ENCODE measurements around the gene ZFP69B.
"Not testable (repeated sequence)": the region's sequence is repeated elsewhere in the genome, so short reads cannot be mapped to it uniquely, and the experiment has no call there.

ZFP69B gene

GRCh38 chr1:40438391-40439015 is 11.8 kb upstream of the ZFP69B start:
- DNase-seq = no peak

GRCh38 chr1:40439247-40439646 is 11.0 kb upstream of the ZFP69B start:
- DNase-seq = no peak

DNA sequence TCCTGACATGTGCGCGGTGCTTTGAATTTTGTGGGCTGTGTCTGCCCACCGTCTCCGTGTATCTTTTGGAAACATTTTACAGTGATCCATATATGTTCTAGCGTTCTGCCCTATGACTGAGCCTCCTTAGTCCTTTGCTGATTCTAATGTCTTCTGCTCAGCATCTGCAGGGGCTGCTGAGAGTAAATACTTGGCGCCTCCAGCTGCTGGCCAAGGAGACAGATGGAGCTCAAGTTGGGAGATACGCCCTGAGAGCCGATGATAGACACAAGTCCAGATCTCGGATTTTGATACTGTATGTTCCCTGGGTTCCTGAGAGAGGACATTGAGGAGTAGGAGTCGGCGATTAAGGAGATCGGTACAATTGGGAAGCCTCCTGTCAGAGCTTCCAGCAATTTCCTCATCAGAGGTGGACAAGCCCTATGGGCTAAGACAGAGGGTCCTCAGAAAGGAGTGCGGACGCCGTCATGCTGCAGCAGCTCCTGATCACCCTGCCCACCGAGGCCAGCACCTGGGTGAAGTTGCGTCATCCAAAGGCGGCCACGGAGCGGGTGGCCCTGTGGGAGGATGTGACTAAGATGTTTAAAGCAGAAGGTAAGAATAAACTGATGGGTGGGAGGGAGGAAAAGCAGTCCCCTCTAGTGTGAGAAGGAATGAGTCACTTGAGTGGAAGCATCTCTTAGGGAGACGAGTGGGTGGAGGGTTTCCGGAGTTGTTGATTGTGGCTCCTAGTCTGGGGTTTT is 390 bp downstream of the ZFP69B start:
- peak; percentile 61 for DNase-seq

DNA sequence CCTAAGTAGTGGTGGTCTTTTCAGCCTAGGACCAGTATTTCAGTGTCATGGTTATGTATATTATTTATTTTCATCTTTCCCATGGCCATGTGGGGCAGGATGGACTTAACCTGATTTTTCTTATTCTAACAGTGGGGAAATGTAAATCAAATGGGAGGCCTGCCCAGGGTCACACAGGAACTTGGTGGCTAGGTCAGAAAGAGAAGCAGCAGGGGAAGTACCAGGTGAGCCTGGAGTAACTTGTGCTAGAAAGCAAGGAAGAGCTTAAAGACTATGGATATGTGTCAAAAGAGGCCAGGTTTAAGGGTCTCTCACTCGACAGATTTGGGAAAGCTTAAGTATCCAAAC is 936 bp downstream of the ZFP69B start:
- no peak for DNase-seq

DNA sequence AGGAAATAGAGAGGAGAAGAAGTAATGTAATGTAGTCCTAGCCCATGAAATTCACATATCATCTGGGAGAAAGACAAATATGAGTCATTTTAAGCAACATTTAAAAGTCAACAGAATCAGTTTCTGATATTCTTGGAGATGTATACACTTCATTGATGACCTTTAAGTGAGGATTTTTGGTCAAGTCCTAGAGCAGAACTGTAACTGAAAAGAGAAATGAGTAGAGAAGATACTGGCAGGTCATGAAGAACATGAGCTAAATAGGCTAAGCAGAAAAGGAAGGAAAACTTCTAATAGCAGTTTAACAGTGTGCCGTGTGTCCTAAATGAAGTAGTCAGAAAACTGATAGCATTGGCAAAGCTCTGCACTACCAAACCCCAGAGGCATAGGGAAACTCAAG is 4.6 kb downstream of the ZFP69B start:
- DNase-seq = no peak

DNA sequence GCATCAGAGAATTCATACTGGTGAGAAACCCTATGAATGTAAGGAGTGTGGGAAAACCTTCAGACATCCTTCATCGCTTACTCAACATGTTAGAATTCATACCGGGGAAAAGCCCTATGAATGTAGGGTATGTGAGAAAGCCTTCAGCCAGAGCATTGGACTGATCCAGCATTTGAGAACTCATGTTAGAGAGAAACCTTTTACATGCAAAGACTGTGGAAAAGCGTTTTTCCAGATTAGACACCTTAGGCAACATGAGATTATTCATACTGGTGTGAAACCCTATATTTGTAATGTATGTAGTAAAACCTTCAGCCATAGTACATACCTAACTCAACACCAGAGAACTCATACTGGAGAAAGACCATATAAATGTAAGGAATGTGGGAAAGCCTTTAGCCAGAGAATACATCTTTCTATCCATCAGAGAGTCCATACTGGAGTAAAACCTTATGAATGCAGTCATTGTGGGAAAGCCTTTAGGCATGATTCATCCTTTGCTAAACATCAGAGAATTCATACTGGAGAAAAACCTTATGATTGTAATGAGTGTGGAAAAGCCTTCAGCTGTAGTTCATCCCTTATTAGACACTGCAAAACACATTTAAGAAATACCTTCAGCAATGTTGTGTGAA is 12.8 kb downstream of the ZFP69B start:
- DNase-seq = no peak

GRCh38 chr1:40469327-40469726 is 19.1 kb downstream of the ZFP69B start:
- DNase-seq = no peak

GRCh38 chr1:40475268-40475667 is 25.0 kb downstream of the ZFP69B start:
- no peak for DNase-seq

DNA sequence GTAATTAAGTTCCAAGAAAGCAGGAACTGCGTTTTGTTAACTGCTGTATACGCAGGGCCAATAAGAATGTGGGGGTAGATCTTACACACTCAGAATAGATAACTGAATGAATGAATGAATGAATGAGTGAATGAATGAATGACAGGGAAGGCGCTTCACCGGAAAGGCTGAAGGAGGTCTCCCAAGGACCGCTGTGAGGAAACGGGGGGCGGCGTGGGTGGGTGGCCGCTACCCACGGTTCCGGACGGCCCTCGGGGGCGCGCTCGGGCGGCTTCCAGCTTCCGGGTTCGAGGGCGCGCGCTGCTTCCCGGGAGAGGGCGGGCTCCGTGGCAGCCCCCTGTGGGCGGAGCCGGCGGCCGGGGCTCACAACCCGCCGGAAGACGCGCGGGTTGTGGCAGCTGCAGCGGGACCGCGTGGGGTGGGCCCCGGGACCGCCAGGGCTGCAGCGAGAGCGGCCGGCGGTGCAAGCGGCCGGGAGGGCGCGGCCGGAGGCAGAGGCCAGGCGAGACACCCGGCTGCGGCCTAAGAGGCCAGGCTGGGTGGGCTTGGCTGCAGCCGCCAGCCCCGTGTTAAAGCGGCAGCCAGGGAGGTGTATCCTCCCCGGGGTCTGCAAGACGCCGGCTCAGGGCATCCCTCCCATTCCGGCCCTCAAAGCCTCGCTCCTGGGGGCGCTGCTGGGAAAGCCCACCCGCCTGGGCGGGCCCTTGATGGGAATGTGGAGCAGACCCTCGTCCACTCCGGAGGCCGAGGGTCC is 26.8 kb downstream of the ZFP69B start, which contains the start of gene ZFP69:
Gene ZFP69 (plus strand): TSS at position 367 of the 754 bp plus-strand sequence. CDS start 2,072 bp downstream, outside the sequence.
- DNase-seq = peak; percentile 53

DNA sequence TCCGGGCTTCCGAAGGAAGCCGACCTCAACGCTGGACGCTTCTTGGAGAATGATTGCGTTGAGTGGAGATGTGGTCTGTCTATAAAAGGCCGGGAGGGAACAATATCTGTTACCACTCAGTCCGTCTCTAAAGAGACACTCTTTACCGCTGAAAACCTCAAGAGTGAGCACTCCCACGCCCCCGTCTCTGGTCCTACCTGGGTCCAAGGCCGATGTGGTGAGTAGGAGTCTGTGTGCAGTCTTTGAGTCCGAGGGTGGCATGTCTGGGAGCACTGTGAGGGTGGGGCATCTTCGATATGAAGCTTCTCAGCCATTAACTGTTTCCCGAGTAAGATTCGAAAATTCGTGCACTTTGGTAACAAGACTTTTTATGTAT is 27.4 kb downstream of the ZFP69B start:
- DNase-seq = no peak

DNA sequence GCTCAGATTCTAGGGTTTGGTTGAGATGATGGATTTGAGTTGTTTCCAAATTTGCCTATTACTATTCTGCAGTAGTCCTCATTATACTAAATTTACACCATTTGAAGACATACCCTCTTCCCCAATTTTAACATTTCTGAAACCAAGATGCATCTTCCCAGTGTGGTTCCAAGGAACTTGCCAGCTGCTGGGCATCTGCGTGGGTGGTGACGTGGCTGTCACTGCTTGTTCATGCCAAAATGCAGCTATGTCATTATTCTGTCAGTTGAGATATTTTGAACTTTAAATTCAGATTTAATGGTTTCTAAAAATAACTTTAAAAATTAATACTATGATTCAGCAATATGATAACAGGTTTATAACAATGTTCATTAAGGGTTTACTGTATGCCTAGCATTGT is 28.0 kb downstream of the ZFP69B start:
- no peak for DNase-seq

DNA sequence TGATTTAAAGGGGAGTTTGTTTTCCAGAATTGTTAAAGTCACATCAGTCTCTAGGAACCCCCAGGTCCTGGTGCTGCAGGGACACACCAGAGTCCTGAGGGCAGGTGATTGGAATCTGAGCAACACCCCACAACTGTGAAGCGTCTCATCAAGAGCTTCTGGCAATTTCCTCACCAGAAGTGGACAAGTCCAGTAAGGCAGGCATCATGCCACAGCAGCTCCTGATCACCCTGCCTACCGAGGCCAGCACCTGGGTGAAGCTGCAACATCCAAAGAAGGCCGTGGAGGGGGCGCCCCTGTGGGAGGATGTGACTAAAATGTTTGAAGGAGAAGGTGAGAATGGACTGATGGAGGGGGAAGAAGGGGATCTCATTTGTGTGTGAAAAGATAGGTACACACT is 28.9 kb downstream of the ZFP69B start:
- DNase-seq = no peak

DNA sequence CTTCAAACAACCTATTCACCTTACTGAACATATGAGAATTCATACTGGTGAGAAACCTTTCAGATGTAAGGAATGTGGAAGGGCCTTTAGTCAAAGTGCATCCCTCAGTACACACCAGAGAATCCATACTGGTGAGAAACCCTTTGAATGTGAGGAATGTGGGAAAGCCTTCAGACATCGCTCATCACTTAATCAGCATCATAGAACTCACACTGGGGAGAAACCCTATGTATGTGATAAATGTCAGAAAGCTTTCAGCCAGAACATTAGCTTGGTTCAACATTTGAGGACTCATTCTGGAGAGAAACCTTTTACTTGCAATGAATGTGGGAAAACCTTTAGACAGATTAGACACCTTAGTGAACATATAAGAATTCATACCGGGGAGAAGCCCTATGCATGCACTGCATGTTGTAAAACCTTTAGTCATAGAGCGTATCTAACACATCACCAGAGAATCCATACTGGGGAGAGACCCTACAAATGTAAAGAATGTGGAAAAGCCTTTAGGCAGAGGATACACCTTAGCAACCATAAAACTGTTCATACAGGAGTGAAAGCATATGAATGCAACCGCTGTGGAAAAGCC is 45.1 kb downstream of the ZFP69B start:
- DNase-seq = no peak

DNA sequence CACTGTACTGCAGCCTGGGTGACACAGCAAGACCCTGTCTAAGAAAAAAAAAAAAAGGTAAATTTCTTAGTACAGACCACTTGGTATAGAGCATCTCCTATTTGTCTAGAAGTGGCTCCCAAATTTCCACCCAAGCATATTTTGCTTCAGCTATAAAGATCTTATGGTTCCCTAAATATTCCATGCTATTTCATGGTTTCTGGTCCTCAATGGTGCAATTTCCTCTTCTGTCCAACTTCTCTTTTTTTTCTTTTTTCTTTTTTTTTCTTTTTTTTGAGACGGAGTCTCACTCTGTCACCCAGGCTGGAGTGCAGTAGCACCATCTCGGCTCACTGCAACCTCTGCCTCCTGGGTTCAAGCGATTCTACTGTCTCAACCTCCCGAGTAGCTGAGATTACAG is 52.4 kb downstream of the ZFP69B start:
- DNase-seq = not testable (repeated sequence)

DNA sequence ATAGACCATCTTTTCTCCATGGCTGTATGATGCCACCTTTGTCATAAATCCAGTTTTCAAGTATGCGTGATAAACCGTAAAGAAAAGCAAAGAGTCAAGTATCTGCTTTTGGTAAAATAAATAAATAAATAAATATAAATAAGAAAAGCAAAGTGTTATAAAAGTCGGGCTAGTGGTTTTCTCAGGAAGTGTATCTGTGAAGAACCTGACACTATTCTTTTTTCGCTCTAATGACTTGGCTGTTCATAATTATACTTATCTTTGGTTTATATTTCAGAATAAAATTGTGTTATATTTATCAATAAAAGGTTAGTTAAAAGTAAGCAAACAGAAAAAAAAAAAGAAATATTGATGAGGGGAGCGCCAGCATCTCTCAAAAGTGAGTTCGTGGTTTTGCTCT is 57.7 kb downstream of the ZFP69B start:
- no peak for DNase-seq

DNA sequence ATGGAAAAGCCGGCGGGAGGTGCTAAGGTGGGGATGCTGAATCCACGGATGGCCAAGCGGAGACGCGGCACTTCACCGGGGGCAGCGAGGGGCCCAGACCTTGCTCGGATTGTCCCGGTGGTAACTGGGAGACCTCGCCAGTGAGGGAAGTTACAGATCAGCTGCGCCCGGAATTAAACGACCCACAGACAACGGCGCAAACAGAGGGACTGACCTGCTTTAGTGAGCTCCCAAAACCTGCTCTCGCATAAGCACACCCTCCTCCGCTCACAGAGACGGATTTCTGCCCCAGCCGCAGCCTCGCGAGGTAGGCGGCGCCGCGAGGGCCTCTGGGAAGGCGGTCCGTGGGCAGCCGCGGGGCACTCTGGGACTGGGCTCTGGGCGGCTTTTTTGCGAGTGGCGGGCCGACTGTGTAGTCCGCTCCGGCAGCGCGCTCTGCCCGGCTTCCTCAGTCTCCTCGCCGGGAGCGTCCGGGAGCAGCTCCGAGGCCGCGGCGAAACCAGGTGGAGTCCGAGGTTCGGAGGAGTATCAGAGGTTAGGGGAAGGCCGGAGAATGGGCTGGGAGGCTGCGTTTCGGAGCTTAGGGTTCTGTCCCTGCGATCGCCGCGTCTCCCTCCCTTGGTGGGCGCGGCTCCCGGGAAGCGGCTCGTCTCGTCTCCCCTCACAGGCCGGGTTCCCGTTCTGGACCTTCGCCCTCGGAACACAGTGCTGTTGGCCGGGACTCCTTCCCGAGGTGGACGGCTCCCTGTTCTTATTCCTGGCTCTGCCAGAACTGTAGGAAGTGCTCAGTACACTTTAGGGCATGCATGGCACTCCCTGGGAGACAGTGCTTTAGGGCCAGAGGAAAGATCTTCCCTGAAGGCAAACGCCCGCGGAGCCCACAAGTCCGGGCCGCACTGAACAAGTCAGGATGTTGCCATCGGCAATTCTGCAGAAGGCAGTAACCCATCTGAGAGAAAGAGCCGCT is 58.4 kb downstream of the ZFP69B start, which contains the start of gene EXO5:
Gene EXO5 (plus strand): TSS at position 393 of the 967 bp plus-strand sequence. CDS start 5,778 bp downstream, outside the sequence.
- DNase-seq = peak; percentile 76
